Testis (tissue), 3 donors: ENCODE results near the gene COL12A1. TPM values are rescaled to one million over a fixed set of nuclear protein-coding genes. Genes with fewer than 3 reads are reported as not detected.
"Not testable (repeated sequence)": the region's sequence is repeated elsewhere in the genome, so short reads cannot be mapped to it uniquely, and the experiment has no call there.

Experiments used
- DNase-seq: peaks from one replicate; pipeline ENCODE4 v3.0.0-alpha.2; 2019
- H3K27ac ChIP-seq, 2 donors: fragments of 200-600 bp; sonication (generic); one replicate each; pipeline ENCODE4 v1.5.1; 2019
- H3K27me3 ChIP-seq: fragments of 200-600 bp; sonication (generic); one replicate; pipeline ENCODE4 v1.5.1; 2019
- H3K36me3 ChIP-seq: fragments of 200-600 bp; sonication (generic); one replicate; pipeline ENCODE4 v1.5.1; 2017; ENCODE audit warnings: low read depth; ENCODE audit errors: missing control alignments
- H3K4me1 ChIP-seq: fragments of 200-600 bp; sonication (generic); one replicate; pipeline ENCODE4 v1.5.1; 2019
- H3K4me3 ChIP-seq, 2 donors: fragments of 200-600 bp; sonication (generic); one replicate each; pipeline ENCODE4 v1.5.1; 2017 to 2019
- H3K9me3 ChIP-seq: fragments of 200-600 bp; sonication (generic); one replicate; pipeline ENCODE4 v1.5.1; 2017
- POLR2A ChIP-seq: fragments of 450-650 bp; IDR thresholded peaks from one replicate; pipeline ENCODE4 v1.6.1; 2017; ENCODE audit warnings: antibody characterized with exemption, mild to moderate bottlenecking, moderate library complexity
- WGBS, 2 donors: methylation state at CpG; one replicate each; pipeline ENCODE4 v1.1.5; 2018; 5-methylcytosine and 5-hydroxymethylcytosine counted together
- intact Hi-C: fragments of 100-400 bp; cut with DNase I; formaldehyde crosslinking; loops from one replicate; pipeline ENCODE4 v1.15.1; 2023; ENCODE audit warnings: low total_unique reads
- polyA plus RNA-seq: library from polyadenylated mRNA; stranded (reverse); fragments of 350-450 nt; fragmentation: Illumina TruSeq; extraction: RNeasy Lipid Tissue Mini Kit (QIAGEN cat#74804); gene quantifications from one replicate; pipeline ENCODE4 v1.2.3, GENCODE V29; 2014; ENCODE audit warnings: low read depth, low replicate concordance; ENCODE audit not compliant: insufficient read depth
- total RNA-seq, 2 donors: library from RNA; depleted of rRNA; stranded (reverse); fragments of >200 nt; gene quantifications; one replicate each; pipeline ENCODE4 v1.2.3, GENCODE V29; 2016
- TF ChIP-seq, protein P1 (sequence below), 3 experiments: fragments of 450-650 bp in 2 of 3; fragments of 200-600 bp in 1 of 3; sonication (generic) in 1 of 3; IDR thresholded peaks; one replicate each; pipeline ENCODE4 v1.5.1; 2016 to 2019; ENCODE audit warnings: antibody characterized with exemption in 3 of 3, mild to moderate bottlenecking in 2 of 3, moderate library complexity in 1 of 3

The COL12A1 gene
- total and polyA plus RNA-seq, 3 donors from 2014 or later, result 11.4 to 27.3 (median 13.6) TPM

DNA sequence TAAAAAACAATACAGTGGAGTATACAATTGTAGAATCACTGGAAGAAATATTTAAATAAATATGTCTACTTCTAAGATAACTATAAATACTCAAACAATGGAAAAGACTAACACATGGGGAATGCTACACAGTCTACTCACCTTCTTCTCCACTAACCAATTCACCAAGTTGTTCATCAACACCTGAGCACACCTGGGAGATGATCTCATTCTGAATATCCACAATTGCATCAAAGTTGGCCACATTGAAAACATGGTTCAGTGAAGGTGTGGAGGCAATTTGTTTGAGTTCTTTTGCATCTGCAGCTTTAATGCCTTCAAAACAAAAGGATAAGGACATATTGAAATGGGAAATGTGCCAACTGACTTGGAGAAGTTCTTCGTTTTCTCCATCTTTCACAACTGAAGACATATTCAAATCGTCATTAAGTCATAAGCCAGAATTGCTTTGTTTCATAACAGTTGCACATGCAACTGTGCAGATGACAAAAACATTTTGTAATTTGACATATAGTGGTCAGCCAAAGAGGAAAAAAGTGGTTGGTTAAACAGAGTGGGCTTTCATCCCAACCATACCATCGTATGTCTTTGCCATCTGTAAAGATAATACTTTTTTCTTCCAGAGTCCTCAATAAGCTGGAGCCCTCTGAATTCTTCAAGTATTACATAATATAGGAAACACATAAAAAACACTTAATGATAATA lies 17.5 kb downstream of the COL12A1 start:
- no peaks in the 10 kb centered on the region for H3K36me3 ChIP-seq
- no peaks in the 10 kb centered on the region for H3K27me3 ChIP-seq
- DNase-seq, result no peak

DNA sequence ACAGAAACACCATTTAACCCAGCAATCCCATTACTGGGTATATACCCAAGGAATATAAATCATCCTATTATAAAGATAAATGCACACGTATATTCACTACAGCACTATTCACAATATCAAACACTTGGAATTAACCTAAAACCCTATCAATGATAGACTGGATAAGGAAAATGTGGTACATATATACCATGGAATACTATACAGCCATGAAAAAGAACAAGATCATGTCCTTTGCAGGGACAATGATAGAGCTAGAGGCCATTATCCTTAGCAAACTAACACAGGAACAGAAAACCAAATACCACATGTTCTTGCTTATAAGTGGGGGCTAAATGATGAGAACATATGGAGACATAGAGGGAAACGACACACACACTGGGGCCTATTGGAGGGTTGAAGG lies 19.3 kb downstream of the COL12A1 start:
- H3K27ac ChIP-seq, H3K36me3 ChIP-seq, H3K4me1 ChIP-seq, H3K4me3 ChIP-seq, H3K27me3 ChIP-seq, intact Hi-C loops, DNase-seq, H3K9me3 ChIP-seq: not testable (repeated sequence)
- WGBS, 2 donors, result 42 to 49% methylated on average over 2 of the region's 2 CpGs

More for the DNA sequence above, 17.5 kb downstream of the COL12A1 start:
- Histone ChIP-seq H3K4me3 (no peak overlapping the region), H3K27ac (no peak overlapping the region), H3K4me1 (no peaks in the 10 kb centered on the region), H3K9me3 (no peaks in the 10 kb centered on the region)
- TF ChIP-seq POLR2A, result no peak
- TF ChIP-seq, protein P1, sequence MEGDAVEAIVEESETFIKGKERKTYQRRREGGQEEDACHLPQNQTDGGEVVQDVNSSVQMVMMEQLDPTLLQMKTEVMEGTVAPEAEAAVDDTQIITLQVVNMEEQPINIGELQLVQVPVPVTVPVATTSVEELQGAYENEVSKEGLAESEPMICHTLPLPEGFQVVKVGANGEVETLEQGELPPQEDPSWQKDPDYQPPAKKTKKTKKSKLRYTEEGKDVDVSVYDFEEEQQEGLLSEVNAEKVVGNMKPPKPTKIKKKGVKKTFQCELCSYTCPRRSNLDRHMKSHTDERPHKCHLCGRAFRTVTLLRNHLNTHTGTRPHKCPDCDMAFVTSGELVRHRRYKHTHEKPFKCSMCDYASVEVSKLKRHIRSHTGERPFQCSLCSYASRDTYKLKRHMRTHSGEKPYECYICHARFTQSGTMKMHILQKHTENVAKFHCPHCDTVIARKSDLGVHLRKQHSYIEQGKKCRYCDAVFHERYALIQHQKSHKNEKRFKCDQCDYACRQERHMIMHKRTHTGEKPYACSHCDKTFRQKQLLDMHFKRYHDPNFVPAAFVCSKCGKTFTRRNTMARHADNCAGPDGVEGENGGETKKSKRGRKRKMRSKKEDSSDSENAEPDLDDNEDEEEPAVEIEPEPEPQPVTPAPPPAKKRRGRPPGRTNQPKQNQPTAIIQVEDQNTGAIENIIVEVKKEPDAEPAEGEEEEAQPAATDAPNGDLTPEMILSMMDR (IDR thresholded peaks at IDR 0.05), result no peak
- intact Hi-C loops, result no loop called here
- WGBS, 2 donors, result 77 to 81% methylated on average over 3 of the region's 3 CpGs

DNA sequence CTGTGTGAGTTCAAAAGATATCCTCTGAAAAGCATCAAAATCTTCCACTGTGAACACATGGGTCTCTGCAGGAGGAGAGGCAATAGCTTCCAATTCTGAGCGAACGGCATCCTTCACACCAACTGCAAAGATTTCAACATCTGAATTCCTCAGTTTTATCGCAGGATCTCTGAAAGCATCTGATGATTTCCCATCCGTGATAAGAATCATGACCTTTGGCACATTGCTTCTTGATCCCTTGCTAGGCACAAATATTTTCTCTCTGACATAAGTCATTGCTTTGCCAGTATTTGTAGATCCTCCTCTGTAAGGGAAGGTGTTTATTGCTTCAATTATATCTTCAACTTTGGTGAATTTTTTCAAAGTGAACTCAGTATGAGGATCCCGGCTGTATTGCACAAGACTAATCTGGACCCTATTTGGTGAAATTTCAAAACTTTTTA lies 22.7 kb downstream of the COL12A1 start:
- no peaks in the 10 kb centered on the region for H3K36me3 ChIP-seq
- no peaks in the 10 kb centered on the region for H3K9me3 ChIP-seq
- 73 to 79% methylated on average over 5 of the region's 5 CpGs for WGBS, 2 donors
- no peak for DNase-seq
- no peaks in the 10 kb centered on the region for H3K4me1 ChIP-seq
- no peaks in the 10 kb centered on the region for H3K27me3 ChIP-seq
- TF ChIP-seq, protein P1 (IDR thresholded peaks at IDR 0.05), result no peak
- TF ChIP-seq POLR2A, result no peak
- intact Hi-C loops, result no loop called here
- no peak overlapping the region for H3K27ac ChIP-seq
- H3K4me3 ChIP-seq, result no peak overlapping the region

GRCh38 chr6:75180864-75181263 lies 25.0 kb downstream of the COL12A1 start:
- intact Hi-C loops, result no loop called here
- no peak for TF ChIP-seq POLR2A
- TF ChIP-seq, protein P1 (IDR thresholded peaks at IDR 0.05), result no peak
- 88 to 89% methylated on average over 5 of the region's 5 CpGs for WGBS, 2 donors

GRCh38 chr6:75178757-75179156 lies 27.1 kb downstream of the COL12A1 start:
- WGBS, 2 donors, result 71 to 84% methylated on average over 1 of the region's 1 CpG
- no peak overlapping the region for H3K4me3 ChIP-seq
- H3K27me3 ChIP-seq, result no peaks in the 10 kb centered on the region
- no peaks in the 10 kb centered on the region for H3K9me3 ChIP-seq
- DNase-seq, result no peak
- no peaks in the 10 kb centered on the region for H3K4me1 ChIP-seq
- intact Hi-C loops, result no loop called here
- H3K36me3 ChIP-seq, result no peaks in the 10 kb centered on the region
- no peak for TF ChIP-seq POLR2A
- TF ChIP-seq, protein P1 (IDR thresholded peaks at IDR 0.05), result no peak
- H3K27ac ChIP-seq, result no peak overlapping the region

More at GRCh38 chr6:75180864-75181263, 25.0 kb downstream of the COL12A1 start:
- Histone ChIP-seq H3K4me3 (no peak overlapping the region), H3K27ac (no peak overlapping the region), H3K27me3 (no peaks in the 10 kb centered on the region), H3K9me3 (no peaks in the 10 kb centered on the region), H3K4me1 (no peaks in the 10 kb centered on the region), H3K36me3 (no peaks in the 10 kb centered on the region)
- DNase-seq, result no peak
